GM12878 (cell line): ENCODE data around the gene ZDHHC3. TPM values are rescaled to one million over a fixed set of nuclear protein-coding genes. Genes with fewer than 3 reads are reported as not detected.

Source experiments
- ATAC-seq: fragments of 200-7000 bp; cut with Tn5 transposase; 3 replicates; pipeline ENCODE4 v1.9.1; 2020; ENCODE audit warnings: mild to moderate bottlenecking, moderate library complexity
- BruUV-seq: library from RNA; stranded (reverse); fragments of 400-500 nt; replicated peaks from 2 replicates; lab custom pipeline; 2021; lab: Mats Ljungman, UMichigan
- CTCF ChIA-PET: fragments of 300-600 bp; sonication (Branson Sonifier 250); formaldehyde crosslinking; extraction: SDS; loops from one replicate; lab custom pipeline; 2021; ENCODE audit warnings: inconsistent platforms; lab: Yijun Ruan, JAX
- POLR2A ChIA-PET: fragments of 350-600 bp; formaldehyde crosslinking; extraction: SDS; loops from one replicate; lab custom pipeline; 2021; ENCODE audit warnings: inconsistent platforms; lab: Charles Lee
- RAD21 ChIA-PET: fragments of 300-600 bp; sonication (Branson Sonifier 250); formaldehyde crosslinking; loops from one replicate; lab custom pipeline; 2023; ENCODE audit warnings: antibody characterized with exemption; ENCODE audit not compliant: unreplicated experiment; lab: Charles Lee
- SMC1A ChIA-PET: fragments of 300-600 bp; sonication (Branson Sonifier 250); formaldehyde crosslinking; loops from one replicate; lab custom pipeline; 2023; ENCODE audit not compliant: unreplicated experiment, uncharacterized antibody; lab: Charles Lee
- DNase-seq: peaks from one replicate; pipeline ENCODE4 v3.0.0-alpha.2; 2011; ENCODE audit warnings: low read depth, low spot score
- FAIRE-seq: peaks from 3 replicates; lab custom pipeline; 2011; peaks lifted over from hg19 to GRCh38; lab: Jason Lieb, UNC
- H2AFZ ChIP-seq: 2 replicates; pipeline ENCODE4 v1.6.0; 2011; ENCODE audit warnings: low read depth, low read length, control low read depth; ENCODE audit not compliant: control insufficient read depth
- H3K27ac ChIP-seq: 2 replicates; pipeline ENCODE4 v1.5.1; 2011; ENCODE audit warnings: control low read depth; ENCODE audit not compliant: control insufficient read depth, insufficient read depth
- H3K27me3 ChIP-seq, 2 experiments: replicated peaks in 1 of 2; 2 replicates each; pipeline versions ENCODE4 v1.6.0 to v1.6.1; 2011; ENCODE audit warnings: low read length in 1 of 2; ENCODE audit not compliant: control insufficient read depth in 2 of 2, insufficient read depth in 2 of 2
- H3K36me3 ChIP-seq, 2 experiments: 2 replicates each; pipeline ENCODE4 v1.5.1; 2011; ENCODE audit warnings: low read length in 1 of 2; ENCODE audit not compliant: control insufficient read depth in 2 of 2, insufficient read depth in 2 of 2
- H3K4me1 ChIP-seq: 2 replicates; pipeline ENCODE4 v1.6.1; 2011; ENCODE audit warnings: mild to moderate bottlenecking, low read length, moderate library complexity, mixed read lengths; ENCODE audit not compliant: control insufficient read depth, insufficient read depth
- H3K4me2 ChIP-seq: 2 replicates; pipeline ENCODE4 v1.6.0; 2011; ENCODE audit warnings: control low read depth; ENCODE audit not compliant: control insufficient read depth, insufficient read depth
- H3K4me3 ChIP-seq: fragments of 200-600 bp; sonication (generic); 2 replicates; pipeline ENCODE4 v1.5.1; 2016
- H3K79me2 ChIP-seq: 2 replicates; pipeline ENCODE4 v1.6.0; 2011; ENCODE audit warnings: low read length; ENCODE audit not compliant: control insufficient read depth, insufficient read depth
- H3K9ac ChIP-seq: 2 replicates; pipeline ENCODE4 v1.8.0; 2011; ENCODE audit warnings: low read length, control low read depth, mixed read lengths; ENCODE audit not compliant: control insufficient read depth, insufficient read depth
- H3K9me3 ChIP-seq: replicated peaks from 3 replicates; pipeline ENCODE4 v1.5.1; 2011; ENCODE audit warnings: mild to moderate bottlenecking, low read length; ENCODE audit not compliant: control insufficient read depth, insufficient read depth
- H4K20me1 ChIP-seq: 2 replicates; pipeline ENCODE4 v1.6.0; 2011; ENCODE audit not compliant: control insufficient read depth, insufficient read depth
- BMI1 ChIP-seq: fragments of 450-650 bp; IDR thresholded peaks from 2 replicates; pipeline ENCODE4 v1.6.1; 2016; ENCODE audit warnings: mild to moderate bottlenecking, moderate library complexity, borderline replicate concordance
- FOXK2 ChIP-seq: fragments of 450-650 bp; IDR thresholded peaks from 2 replicates; pipeline ENCODE4 v1.6.1; 2017; ENCODE audit warnings: mild to moderate bottlenecking, moderate library complexity
- GABPA ChIP-seq: IDR thresholded peaks from 2 replicates; pipeline ENCODE4 v1.6.1; 2014; ENCODE audit warnings: antibody characterized with exemption, low read depth, mild to moderate bottlenecking, inconsistent platforms
- IRF4 ChIP-seq: IDR thresholded peaks from 2 replicates; pipeline ENCODE4 v1.6.1; 2011; ENCODE audit warnings: low read depth, low read length
- KAT2A ChIP-seq: conservative IDR thresholded peaks from 2 replicates; pipeline ENCODE4 v1.6.1; 2011; ENCODE audit warnings: low read depth, low read length; ENCODE audit not compliant: control insufficient read depth
- MYC ChIP-seq: IDR thresholded peaks from 2 replicates; pipeline ENCODE4 v1.6.1; 2011; ENCODE audit warnings: mild to moderate bottlenecking, low read length, moderate library complexity, inconsistent platforms; ENCODE audit not compliant: insufficient read depth, insufficient replicate concordance, insufficient read length, severe bottlenecking
- NRF1 ChIP-seq: conservative IDR thresholded peaks from 2 replicates; pipeline ENCODE4 v1.6.1; 2011; ENCODE audit warnings: mild to moderate bottlenecking, low read depth, low read length, improper control_type of control experiment
- POLR2AphosphoS2 ChIP-seq: IDR thresholded peaks from 2 replicates; pipeline ENCODE4 v1.6.1; 2011; ENCODE audit warnings: low read depth, mild to moderate bottlenecking, low read length, improper control_type of control experiment, moderate library complexity
- RCOR1 ChIP-seq: conservative IDR thresholded peaks from 2 replicates; pipeline ENCODE4 v1.6.1; 2012; ENCODE audit warnings: low read depth, low read length, improper control_type of control experiment
- WGBS: methylation state at CpG from one replicate; pipeline ENCODE4 v1.1.6; 2016; ENCODE audit warnings: low lambda C conversion rate; ENCODE audit not compliant: insufficient replicate concordance, insufficient coverage; ENCODE audit errors: missing lambda C conversion rate; 5-methylcytosine and 5-hydroxymethylcytosine counted together
- in situ Hi-C: fragments of 300-500 bp; cut with MboI; formaldehyde crosslinking; loops from 9 replicates; pipeline ENCODE4 v1.14.3; 2018; ENCODE audit warnings: mixed read lengths
- intact Hi-C: fragments of 100-400 bp; cut with micrococcal nuclease; formaldehyde crosslinking; loops from one replicate; pipeline ENCODE4 v1.14.2; 2022; ENCODE audit not compliant: unreplicated experiment
- polyA plus RNA-seq, 11 experiments: library from polyadenylated mRNA; depleted of rRNA in 4 of 11; unstranded in 6 of 11; stranded (reverse) in 5 of 11; fragments of >200 nt; fragmentation: Nextera tagmentation in 4 of 11; fragmentation: Illumina TruSeq in 1 of 11; extraction: Ambion mirVana in 4 of 11; extraction: Trizol in 1 of 11; gene quantifications; 1 replicate in 1 of 11; 2 replicates in 10 of 11; pipeline versions ENCODE4 v1.2.1 to v1.2.3, GENCODE V29; 2011 to 2016; ENCODE audit warnings: inconsistent platforms in 2 of 11, missing spikeins in 2 of 11, low read depth in 1 of 11
- total RNA-seq, 4 experiments: library from RNA; depleted of rRNA in 3 of 4; stranded (reverse); fragments of >200 nt in 3 of 4; fragmentation: Illumina TruSeq in 1 of 4; extraction: Trizol in 1 of 4; gene quantifications; 2 replicates each; pipeline versions ENCODE4 v1.2.1 to v1.2.3, GENCODE V29; 2013 to 2021
- TF ChIP-seq, protein P1 (sequence below): fragments of 450-650 bp; IDR thresholded peaks from 2 replicates; pipeline ENCODE4 v1.6.1; 2017; ENCODE audit warnings: mild to moderate bottlenecking, low read depth, inconsistent platforms; ENCODE audit not compliant: poor library complexity, severe bottlenecking
- TF ChIP-seq, protein P2 (sequence below): IDR thresholded peaks from 2 replicates; pipeline ENCODE4 v1.6.1; 2012; ENCODE audit warnings: low read depth, low read length, improper control_type of control experiment
- TF ChIP-seq, protein P3 (sequence below): fragments of 450-650 bp; formaldehyde crosslinking; IDR thresholded peaks from 2 replicates; pipeline ENCODE4 v1.5.0; 2022; ENCODE audit warnings: mild to moderate bottlenecking, missing genetic modification characterization

ZDHHC3 gene
- total and polyA plus RNA-seq, 10 of the 15 experiments (the other 5 are each of a cell fraction or from before 2014, with no cell fraction given), result 6.8 to 79.1 (median 40.8) TPM

DNA sequence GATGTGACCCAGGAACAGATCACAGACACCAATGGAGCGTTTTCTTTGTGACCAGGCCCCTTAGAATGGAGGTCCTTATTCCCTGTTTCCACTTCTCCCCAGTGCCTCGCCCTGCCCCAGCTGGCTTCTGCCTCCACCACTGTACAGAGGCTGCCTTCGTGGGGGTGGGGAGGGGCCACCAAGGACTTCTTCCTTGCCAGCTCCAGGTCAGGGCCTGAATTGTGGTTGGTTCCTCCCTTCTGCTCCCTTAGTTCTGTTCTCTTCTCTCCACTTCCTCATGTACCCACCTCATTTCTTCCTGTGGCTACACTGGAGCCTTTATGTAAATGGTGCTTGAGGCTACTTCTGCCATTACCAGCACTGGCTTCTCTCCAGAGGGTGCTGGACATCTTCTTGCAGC, 85.1 kb downstream of the ZDHHC3 start (continued):
- TF ChIP-seq MYC (no peak), NRF1 (no peak), GABPA (no peak), RCOR1 (no peak)
- TF ChIP-seq, protein P1, sequence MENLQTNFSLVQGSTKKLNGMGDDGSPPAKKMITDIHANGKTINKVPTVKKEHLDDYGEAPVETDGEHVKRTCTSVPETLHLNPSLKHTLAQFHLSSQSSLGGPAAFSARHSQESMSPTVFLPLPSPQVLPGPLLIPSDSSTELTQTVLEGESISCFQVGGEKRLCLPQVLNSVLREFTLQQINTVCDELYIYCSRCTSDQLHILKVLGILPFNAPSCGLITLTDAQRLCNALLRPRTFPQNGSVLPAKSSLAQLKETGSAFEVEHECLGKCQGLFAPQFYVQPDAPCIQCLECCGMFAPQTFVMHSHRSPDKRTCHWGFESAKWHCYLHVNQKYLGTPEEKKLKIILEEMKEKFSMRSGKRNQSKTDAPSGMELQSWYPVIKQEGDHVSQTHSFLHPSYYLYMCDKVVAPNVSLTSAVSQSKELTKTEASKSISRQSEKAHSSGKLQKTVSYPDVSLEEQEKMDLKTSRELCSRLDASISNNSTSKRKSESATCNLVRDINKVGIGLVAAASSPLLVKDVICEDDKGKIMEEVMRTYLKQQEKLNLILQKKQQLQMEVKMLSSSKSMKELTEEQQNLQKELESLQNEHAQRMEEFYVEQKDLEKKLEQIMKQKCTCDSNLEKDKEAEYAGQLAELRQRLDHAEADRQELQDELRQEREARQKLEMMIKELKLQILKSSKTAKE, result no peak
- TF ChIP-seq, protein P2, sequence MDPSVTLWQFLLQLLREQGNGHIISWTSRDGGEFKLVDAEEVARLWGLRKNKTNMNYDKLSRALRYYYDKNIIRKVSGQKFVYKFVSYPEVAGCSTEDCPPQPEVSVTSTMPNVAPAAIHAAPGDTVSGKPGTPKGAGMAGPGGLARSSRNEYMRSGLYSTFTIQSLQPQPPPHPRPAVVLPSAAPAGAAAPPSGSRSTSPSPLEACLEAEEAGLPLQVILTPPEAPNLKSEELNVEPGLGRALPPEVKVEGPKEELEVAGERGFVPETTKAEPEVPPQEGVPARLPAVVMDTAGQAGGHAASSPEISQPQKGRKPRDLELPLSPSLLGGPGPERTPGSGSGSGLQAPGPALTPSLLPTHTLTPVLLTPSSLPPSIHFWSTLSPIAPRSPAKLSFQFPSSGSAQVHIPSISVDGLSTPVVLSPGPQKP, result no peak

DNA sequence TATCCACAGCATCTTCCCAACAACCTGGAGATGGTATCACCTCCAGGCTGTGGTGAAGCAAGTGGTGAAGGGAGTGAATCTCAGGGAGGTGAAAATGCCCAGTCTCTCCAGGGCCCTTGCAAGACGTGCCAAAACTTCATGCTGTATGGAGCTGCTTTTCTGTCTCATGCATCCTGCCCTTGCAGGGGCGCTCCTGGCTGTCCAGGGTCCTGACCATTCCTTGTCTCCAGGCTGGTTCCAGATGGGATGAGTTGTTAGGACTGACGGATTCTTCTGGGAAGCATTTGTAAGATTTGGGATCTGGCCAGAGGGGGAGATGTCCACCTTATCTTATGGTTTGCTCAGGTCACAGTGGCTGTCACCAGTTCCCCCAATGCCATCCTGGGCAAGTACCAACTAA, 85.7 kb downstream of the ZDHHC3 start:
- ChIA-PET RAD21 (no interaction called here), SMC1A (interaction anchor here (0.7 kb wide), 1 partner anchor 477 kb away, joined by 3 read pairs; no protein-coding TSS in a partner anchor), CTCF (interaction anchor here (1.2 kb wide), 1 partner anchor 23 kb away, joined by 4 read pairs; no protein-coding TSS in a partner anchor), POLR2A (no interaction called here)
- H4K20me1 ChIP-seq, result no peaks in the 10 kb centered on the region
- no peaks in the 10 kb centered on the region for H3K79me2 ChIP-seq
- in situ Hi-C loops, result no loop called here
- WGBS, result 17% methylated on average over 3 of the region's 3 CpGs
- H3K27ac ChIP-seq, result no peak overlapping the region
- BruUV-seq, result no TSS peak
- no peak overlapping the region for H2AFZ ChIP-seq
- no peak overlapping the region for H3K9ac ChIP-seq
- no peak for TF ChIP-seq IRF4
- TF ChIP-seq, protein P3, sequence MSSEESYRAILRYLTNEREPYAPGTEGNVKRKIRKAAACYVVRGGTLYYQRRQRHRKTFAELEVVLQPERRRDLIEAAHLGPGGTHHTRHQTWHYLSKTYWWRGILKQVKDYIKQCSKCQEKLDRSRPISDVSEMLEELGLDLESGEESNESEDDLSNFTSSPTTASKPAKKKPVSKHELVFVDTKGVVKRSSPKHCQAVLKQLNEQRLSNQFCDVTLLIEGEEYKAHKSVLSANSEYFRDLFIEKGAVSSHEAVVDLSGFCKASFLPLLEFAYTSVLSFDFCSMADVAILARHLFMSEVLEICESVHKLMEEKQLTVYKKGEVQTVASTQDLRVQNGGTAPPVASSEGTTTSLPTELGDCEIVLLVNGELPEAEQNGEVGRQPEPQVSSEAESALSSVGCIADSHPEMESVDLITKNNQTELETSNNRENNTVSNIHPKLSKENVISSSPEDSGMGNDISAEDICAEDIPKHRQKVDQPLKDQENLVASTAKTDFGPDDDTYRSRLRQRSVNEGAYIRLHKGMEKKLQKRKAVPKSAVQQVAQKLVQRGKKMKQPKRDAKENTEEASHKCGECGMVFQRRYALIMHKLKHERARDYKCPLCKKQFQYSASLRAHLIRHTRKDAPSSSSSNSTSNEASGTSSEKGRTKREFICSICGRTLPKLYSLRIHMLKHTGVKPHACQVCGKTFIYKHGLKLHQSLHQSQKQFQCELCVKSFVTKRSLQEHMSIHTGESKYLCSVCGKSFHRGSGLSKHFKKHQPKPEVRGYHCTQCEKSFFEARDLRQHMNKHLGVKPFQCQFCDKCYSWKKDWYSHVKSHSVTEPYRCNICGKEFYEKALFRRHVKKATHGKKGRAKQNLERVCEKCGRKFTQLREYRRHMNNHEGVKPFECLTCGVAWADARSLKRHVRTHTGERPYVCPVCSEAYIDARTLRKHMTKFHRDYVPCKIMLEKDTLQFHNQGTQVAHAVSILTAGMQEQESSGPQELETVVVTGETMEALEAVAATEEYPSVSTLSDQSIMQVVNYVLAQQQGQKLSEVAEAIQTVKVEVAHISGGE (CRISPR knock-in tag), result no peak
- no peak for TF ChIP-seq MYC
- TF ChIP-seq POLR2AphosphoS2, result no peak
- no peak for TF ChIP-seq BMI1
- TF ChIP-seq FOXK2, result no peak
- TF ChIP-seq KAT2A, result no peak
- intact Hi-C loops, result no loop called here
- no peak overlapping the region for H3K4me2 ChIP-seq
- no peaks in the 10 kb centered on the region for H3K36me3 ChIP-seq
- H3K4me3 ChIP-seq, result no peak overlapping the region
- DNase-seq (no peak), ATAC-seq (no peak), FAIRE-seq (no peak)
- no peaks in the 10 kb centered on the region for H3K9me3 ChIP-seq
- no peaks in the 10 kb centered on the region for H3K27me3 ChIP-seq
- no peaks in the 10 kb centered on the region for H3K4me1 ChIP-seq
